Activated CD8-positive, alpha-beta T cell treated with anti-CD3 and anti-CD28 coated beads for 36 hours (primary cell): ENCODE results near the gene RRP1B. TPM values are rescaled to one million over a fixed set of nuclear protein-coding genes. Genes with fewer than 3 reads are reported as not detected.

ENCODE experiments used
- ATAC-seq: fragments of 200-7000 bp; cut with Tn5 transposase; one replicate; pipeline ENCODE4 v1.10.0; 2021; ENCODE audit warnings: mild to moderate bottlenecking, moderate library complexity
- CTCF ChIA-PET: fragments of 350-600 bp; sonication (Branson Sonifier 250); formaldehyde crosslinking; loops from one replicate; lab custom pipeline; 2021; ENCODE audit warnings: antibody characterized with exemption; lab: Charles Lee
- POLR2A ChIA-PET: fragments of 350-600 bp; sonication (Branson Sonifier 250); formaldehyde crosslinking; loops from one replicate; lab custom pipeline; 2021; ENCODE audit warnings: antibody characterized with exemption; lab: Charles Lee
- DNase-seq: peaks from one replicate; pipeline ENCODE4 v3.0.0-alpha.2; 2020
- H3K27ac Mint-ChIP-seq: one replicate; pipeline ENCODE4 v1.8.0; 2021; ENCODE audit warnings: mild to moderate bottlenecking, mixed read lengths
- H3K27me3 Mint-ChIP-seq: one replicate; pipeline ENCODE4 v1.8.0; 2021; ENCODE audit warnings: mixed read lengths
- H3K36me3 Mint-ChIP-seq: one replicate; pipeline ENCODE4 v1.8.0; 2021; ENCODE audit warnings: low read depth, mixed read lengths
- H3K4me1 Mint-ChIP-seq: one replicate; pipeline ENCODE4 v1.8.0; 2021; ENCODE audit warnings: low read depth, mixed read lengths
- H3K4me3 Mint-ChIP-seq: one replicate; pipeline ENCODE4 v1.8.0; 2021; ENCODE audit warnings: mild to moderate bottlenecking, moderate library complexity, mixed read lengths
- H3K9me3 Mint-ChIP-seq: one replicate; pipeline ENCODE4 v1.8.0; 2021; ENCODE audit warnings: mixed read lengths
- intact Hi-C: fragments of 100-400 bp; cut with micrococcal nuclease; formaldehyde crosslinking; loops from one replicate; pipeline ENCODE4 v1.10.0; 2022
- total RNA-seq, 2 experiments: library from RNA; stranded (reverse); gene quantifications; one replicate each; pipeline ENCODE4 v1.2.3, GENCODE V29; 2021
- TF ChIP-seq, protein P1 (sequence below): fragments of 200-600 bp; IDR thresholded peaks from one replicate; pipeline ENCODE4 v1.8.0; 2022; ENCODE audit warnings: antibody characterized with exemption, mild to moderate bottlenecking

The RRP1B gene
- total RNA-seq, 2 experiments from 2014 or later = 76.7 to 78.5 TPM

DNA sequence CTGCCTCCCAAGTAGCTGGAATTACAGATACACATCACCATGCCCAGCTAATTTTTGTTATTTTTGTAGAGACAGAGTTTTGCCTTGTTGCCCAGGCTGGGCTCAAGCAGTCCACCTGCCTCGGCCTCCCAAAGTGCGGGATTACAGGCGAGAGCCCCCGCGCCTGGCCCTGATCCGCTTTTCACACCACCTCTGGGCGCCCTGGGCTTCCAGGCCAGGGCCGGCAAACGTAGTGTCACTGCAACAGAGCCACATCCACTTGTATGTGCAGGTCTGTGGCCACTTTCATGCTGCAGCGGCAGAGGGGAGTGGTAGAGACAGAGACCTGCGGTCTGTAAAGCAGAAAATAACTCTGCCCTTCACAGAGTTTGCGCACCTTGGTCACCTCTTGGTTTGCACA is 29.5 kb downstream of the RRP1B start:
- Mint-ChIP-seq H3K27me3 (no peaks in the 10 kb centered on the region), H3K36me3 (peaks cover 54% of the 10 kb centered on the region), H3K9me3 (no peaks in the 10 kb centered on the region), H3K4me1 (no peaks in the 10 kb centered on the region), H3K27ac (no peak overlapping the region), H3K4me3 (no peak overlapping the region)
- ATAC-seq (no peak), DNase-seq (no peak)
- ChIA-PET POLR2A (interaction anchor here (0.7 to 0.8 kb wide), 2 partner anchors 14 to 15 kb away, joined by 3 read pairs; no protein-coding TSS in a partner anchor), CTCF (interaction anchor here (0.6 kb wide), 1 partner anchor 108 kb away, joined by 3 read pairs; no protein-coding TSS in a partner anchor)
- intact Hi-C loops = no loop called here
- TF ChIP-seq, protein P1, sequence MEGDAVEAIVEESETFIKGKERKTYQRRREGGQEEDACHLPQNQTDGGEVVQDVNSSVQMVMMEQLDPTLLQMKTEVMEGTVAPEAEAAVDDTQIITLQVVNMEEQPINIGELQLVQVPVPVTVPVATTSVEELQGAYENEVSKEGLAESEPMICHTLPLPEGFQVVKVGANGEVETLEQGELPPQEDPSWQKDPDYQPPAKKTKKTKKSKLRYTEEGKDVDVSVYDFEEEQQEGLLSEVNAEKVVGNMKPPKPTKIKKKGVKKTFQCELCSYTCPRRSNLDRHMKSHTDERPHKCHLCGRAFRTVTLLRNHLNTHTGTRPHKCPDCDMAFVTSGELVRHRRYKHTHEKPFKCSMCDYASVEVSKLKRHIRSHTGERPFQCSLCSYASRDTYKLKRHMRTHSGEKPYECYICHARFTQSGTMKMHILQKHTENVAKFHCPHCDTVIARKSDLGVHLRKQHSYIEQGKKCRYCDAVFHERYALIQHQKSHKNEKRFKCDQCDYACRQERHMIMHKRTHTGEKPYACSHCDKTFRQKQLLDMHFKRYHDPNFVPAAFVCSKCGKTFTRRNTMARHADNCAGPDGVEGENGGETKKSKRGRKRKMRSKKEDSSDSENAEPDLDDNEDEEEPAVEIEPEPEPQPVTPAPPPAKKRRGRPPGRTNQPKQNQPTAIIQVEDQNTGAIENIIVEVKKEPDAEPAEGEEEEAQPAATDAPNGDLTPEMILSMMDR = no peak

DNA sequence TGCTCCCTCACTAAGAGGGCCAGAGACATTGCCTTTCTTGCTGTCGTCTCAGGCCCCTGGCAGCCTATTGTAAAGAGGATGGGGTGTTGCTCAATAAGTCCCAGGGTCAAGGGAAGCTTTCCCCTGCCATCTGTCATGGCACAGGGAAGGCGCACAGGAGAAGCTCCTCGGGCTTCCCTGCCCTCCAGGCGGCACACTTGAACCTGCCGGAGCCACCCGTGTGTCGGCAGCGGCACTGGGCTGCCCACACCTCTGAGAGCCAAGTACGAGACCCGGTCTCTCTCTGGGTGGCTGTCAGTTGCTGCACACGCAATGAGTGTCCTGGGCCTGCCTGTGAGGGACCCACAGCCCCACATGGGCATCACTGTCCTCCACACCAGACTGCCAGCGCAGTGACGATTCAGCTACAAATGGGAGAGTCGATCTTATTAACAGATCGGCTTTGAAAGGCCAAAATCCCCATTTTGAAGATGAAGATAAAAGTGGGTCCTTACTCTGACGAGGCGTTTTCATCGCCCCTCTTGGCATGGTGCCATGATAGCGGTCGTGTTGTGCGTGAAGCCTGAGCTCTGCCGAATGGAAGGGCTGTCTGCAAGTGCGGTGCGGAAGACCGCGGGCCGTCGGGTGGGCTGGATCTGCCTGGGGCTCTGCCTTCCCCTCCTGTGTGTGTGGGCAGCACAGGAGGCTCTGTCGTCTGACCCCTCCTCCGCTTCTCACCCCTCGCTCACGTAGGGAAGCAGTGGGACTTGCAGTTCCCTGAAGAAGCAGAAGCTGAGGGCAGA is 30.4 kb downstream of the RRP1B start:
- ATAC-seq = no peak
- Mint-ChIP-seq H3K9me3 (no peaks in the 10 kb centered on the region), H3K27me3 (no peaks in the 10 kb centered on the region), H3K4me1 (no peaks in the 10 kb centered on the region), H3K27ac (no peak overlapping the region), H3K4me3 (no peak overlapping the region), H3K36me3 (peaks cover 53% of the 10 kb centered on the region)
- intact Hi-C loops = no loop called here
- ChIA-PET POLR2A (interaction anchor here (0.8 kb wide), 1 partner anchor 14 kb away, joined by 3 read pairs; no protein-coding TSS in a partner anchor), CTCF (no interaction called here)
- TF ChIP-seq, protein P1 = no peak
- DNase-seq = no peak

DNA sequence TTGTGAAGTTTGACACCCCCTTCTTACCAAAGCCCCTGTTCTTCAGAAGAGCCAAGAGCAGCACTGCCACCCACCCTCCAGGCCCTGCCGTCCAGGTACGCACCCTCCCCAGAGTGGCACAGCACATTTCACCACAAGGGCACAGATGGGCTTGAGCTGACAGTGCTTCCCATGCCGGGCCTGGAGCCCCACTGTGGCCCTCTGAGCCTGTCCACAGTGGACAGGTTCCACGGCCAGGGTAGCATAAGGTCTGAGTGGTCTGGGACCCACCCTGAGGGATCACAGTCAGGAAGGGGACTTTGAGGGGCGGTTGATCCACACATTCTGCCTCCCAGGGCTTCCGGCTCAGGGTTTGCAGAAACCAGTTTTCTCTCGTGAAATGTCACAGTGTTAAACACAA is 31.0 kb downstream of the RRP1B start:
- TF ChIP-seq, protein P1 = no peak
- intact Hi-C loops = no loop called here
- Mint-ChIP-seq H3K36me3 (peaks cover 52% of the 10 kb centered on the region), H3K4me1 (no peaks in the 10 kb centered on the region), H3K4me3 (no peak overlapping the region), H3K27ac (no peak overlapping the region), H3K27me3 (no peaks in the 10 kb centered on the region), H3K9me3 (no peaks in the 10 kb centered on the region)
- ChIA-PET CTCF (no interaction called here), POLR2A (no interaction called here)
- DNase-seq = no peak
- ATAC-seq = no peak

DNA sequence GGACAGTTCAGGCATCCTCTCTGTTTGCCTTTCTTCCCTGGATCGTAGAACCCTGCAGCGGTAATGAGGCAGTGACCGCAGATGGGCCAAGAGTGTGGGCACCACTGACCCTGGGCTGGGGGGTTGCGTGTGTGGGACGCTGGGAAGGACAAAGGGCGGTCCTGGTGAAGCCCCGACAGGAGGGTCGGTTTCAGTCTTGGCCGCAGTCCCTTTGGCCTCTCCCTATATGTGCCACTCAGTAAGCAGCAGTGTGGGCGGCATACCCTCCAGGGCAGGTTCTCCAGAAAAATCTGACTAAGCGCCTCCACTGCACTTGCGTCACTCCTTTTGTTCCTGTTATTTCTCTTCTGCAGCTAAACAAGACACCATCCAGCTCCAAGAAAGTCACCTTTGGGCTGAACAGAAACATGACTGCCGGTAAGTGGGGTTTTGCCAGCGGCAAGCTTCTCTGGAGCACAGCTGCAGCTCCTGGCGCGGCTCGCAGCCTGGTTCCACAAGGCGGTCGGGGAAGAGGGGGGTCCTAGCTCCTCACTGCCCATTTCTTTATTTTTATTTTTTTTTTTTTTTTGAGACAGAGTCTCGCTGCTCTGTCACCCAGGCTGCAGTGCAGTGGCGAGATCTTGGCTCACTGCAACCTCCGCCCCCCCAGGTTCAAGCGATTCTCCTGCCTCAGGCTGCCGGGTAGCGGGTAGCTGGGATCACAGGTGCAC is 31.9 kb downstream of the RRP1B start:
- Mint-ChIP-seq H3K36me3 (peaks cover 52% of the 10 kb centered on the region), H3K4me1 (no peaks in the 10 kb centered on the region), H3K9me3 (no peaks in the 10 kb centered on the region), H3K27ac (no peak overlapping the region), H3K27me3 (no peaks in the 10 kb centered on the region), H3K4me3 (no peak overlapping the region)
- ATAC-seq (no peak), DNase-seq (no peak)
- TF ChIP-seq, protein P1 = no peak
- intact Hi-C loops = no loop called here
- ChIA-PET CTCF (no interaction called here), POLR2A (interaction anchor here (1.1 kb wide), 1 partner anchor 9 kb away, joined by 3 read pairs; no protein-coding TSS in a partner anchor)

DNA sequence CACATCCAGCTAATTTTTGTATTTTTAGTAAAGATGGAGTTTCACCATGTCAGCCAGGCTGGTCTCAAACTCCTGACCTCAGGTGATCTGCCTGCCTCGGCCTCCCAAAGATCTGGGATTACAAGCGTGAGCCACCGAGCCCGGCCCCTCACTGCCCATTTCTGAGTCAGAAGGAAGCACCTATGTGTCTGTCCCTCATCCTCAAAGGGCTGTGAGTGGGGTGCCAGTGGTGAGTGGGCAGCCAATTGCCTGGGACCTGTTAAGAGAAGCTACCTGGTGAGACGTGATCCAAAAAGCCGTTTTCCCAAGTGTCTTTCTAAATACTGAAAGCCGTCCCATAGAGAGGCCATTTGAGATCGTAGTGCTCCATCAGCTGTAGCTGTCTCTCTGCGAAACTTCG is 32.4 kb downstream of the RRP1B start:
- Mint-ChIP-seq H3K4me1 (no peaks in the 10 kb centered on the region), H3K36me3 (peaks cover 52% of the 10 kb centered on the region), H3K9me3 (no peaks in the 10 kb centered on the region), H3K4me3 (no peak overlapping the region), H3K27me3 (no peaks in the 10 kb centered on the region), H3K27ac (no peak overlapping the region)
- intact Hi-C loops = no loop called here
- ChIA-PET POLR2A (interaction anchor here (0.6 to 1.1 kb wide), 2 partner anchors 9 to 43 kb away, joined by 3 read pairs; no protein-coding TSS in a partner anchor), CTCF (no interaction called here)
- DNase-seq (no peak), ATAC-seq (no peak)
- TF ChIP-seq, protein P1 = no peak
